GM13977 (cell line): ENCODE data around the gene KLHL26.
A peak's percentile ranks its signal among the peaks of the same experiment; 100 is the strongest.

Source experiments
- DNase-seq: peaks from one replicate; pipeline ENCODE4 v3.0.0; 2012; ENCODE audit warnings: low spot score
- in situ Hi-C: fragments of 300-500 bp; cut with MboI; formaldehyde crosslinking; loops from one replicate; pipeline ENCODE4 v1.12.0; 2022; ENCODE audit warnings: low sequenced_read_pairs, low pct_unique_long_range_greater_than_20kb, mixed read lengths, inconsistent platforms; ENCODE audit not compliant: unreplicated experiment
- TF ChIP-seq, protein P1 (sequence below): IDR thresholded peaks from 2 replicates; pipeline ENCODE4 v1.5.1; 2012; ENCODE audit warnings: mild to moderate bottlenecking, control low read depth; ENCODE audit not compliant: insufficient read depth; ENCODE audit errors: extremely low read depth, missing control alignments

Gene KLHL26

DNA sequence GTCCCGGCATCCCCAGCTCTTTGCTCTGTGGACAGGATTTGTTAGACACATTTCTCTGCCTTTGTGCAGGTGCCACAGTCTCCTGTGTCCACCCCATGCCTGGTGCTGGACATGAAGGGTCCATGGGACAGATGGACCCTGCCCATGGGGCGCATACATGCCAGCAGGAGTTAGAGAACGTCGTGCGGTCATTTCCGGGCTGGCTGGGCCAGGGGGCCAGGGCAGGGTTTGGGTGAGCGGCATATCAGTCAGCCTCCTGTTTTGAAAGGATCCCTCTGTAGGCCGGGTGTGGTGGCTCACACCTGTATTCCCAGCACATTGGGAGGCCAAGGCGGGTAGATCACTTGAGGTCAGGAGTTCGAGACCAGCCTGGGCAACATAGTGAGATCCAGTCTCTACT lies 11.0 kb downstream of the KLHL26 start:
- in situ Hi-C loops = no loop called here
- no peak for DNase-seq
- TF ChIP-seq, protein P1, sequence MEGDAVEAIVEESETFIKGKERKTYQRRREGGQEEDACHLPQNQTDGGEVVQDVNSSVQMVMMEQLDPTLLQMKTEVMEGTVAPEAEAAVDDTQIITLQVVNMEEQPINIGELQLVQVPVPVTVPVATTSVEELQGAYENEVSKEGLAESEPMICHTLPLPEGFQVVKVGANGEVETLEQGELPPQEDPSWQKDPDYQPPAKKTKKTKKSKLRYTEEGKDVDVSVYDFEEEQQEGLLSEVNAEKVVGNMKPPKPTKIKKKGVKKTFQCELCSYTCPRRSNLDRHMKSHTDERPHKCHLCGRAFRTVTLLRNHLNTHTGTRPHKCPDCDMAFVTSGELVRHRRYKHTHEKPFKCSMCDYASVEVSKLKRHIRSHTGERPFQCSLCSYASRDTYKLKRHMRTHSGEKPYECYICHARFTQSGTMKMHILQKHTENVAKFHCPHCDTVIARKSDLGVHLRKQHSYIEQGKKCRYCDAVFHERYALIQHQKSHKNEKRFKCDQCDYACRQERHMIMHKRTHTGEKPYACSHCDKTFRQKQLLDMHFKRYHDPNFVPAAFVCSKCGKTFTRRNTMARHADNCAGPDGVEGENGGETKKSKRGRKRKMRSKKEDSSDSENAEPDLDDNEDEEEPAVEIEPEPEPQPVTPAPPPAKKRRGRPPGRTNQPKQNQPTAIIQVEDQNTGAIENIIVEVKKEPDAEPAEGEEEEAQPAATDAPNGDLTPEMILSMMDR = no peak

DNA sequence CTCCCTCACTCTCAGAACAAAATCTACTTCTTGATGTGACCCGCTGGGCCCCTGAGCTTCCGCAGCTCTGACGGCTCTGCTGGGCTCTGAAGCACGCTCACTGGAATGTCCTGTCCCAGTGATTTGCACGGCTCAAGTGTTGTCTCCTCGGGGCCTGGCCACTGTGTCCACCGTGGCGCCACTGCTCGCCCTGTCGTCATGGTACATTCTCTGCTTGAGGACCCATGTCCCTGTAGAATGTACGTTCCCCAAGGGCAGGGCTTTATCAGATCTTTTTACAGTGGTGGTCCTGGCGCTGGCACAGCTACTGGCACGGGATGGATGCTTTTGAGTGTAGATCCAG lies 12.1 kb downstream of the KLHL26 start:
- TF ChIP-seq, protein P1 = no peak
- in situ Hi-C loops = no loop called here
- DNase-seq = no peak

DNA sequence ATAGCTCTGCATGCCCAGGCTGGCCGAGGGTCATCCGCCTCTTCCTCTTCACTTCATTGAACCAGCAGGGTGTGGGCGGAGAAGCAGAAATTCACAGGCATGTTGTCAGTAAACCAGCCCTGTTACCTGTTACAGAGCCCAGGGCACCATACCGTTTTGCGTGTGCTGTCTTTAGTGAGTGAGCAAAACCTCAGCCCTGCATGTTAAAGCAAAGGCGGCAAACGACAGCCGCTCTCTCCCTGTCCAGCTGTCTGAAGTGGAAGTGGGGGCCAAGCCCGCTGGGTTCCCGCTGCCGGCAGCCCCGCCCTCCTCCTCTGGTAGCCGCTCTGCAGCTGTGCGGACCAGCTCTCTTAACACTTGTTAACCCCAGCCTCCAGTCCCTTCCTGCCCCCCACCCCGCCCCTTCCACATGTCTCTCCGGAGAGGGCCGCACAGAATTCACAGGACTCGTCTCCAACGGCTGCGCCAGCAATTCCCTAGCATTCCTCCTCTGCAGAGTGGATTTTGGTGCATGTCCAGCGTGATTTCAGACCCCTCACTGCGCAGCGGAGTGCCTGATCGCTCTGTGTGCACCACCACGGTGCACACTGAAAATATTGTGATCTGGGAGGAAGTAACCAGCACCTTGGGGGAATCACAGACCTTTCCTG lies 12.7 kb downstream of the KLHL26 start:
- TF ChIP-seq, protein P1 = no peak
- DNase-seq = peak; percentile 57
- in situ Hi-C loops = no loop called here

DNA sequence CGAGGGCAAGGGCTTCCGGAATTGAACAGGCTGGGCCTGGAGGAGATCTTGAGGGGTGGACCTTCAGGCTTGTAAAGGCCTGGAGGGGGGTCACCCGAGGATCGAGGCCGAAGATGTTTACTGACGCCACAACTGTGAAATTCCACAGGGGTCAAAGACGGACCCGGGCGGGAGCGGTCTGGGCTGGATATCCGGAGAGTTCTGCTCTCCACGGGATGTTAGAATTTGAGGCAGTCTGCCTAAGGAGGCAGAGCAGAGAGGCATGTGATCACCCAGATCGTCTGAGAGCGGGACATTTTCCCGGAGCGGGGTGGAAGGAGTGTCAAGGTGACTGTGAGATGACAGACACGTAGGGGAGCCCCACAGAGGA lies 13.2 kb downstream of the KLHL26 start:
- TF ChIP-seq, protein P1 = no peak
- in situ Hi-C loops = no loop called here
- no peak for DNase-seq

DNA sequence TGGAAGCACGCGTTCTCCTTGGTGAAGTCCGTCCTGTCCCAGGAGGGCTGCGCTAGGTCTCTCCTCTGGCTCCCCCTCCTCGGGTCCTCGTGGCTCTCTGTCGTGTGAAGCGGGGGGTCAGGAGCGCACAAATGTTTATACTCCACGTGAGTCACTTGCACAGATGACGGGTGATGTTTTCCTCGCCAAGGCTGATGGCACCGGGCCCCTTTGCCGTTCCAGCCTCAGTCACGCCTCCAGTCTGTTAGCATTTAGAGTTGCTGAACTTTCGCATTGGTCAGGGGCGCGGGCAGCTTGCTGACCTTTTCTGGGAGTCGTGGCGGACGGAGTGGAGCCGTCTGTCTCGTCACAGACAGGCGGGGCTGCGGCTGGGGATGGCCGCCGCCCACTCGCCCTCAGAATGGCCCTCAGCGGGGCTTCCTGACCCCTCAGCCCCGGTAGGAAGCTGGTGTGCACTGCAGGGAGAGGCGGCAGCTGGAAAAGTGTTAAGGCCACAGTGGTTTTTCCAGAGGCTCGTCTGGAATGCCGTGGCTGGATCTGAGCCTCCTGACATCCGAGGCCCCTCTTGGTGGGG lies 13.7 kb downstream of the KLHL26 start:
- DNase-seq = no peak
- TF ChIP-seq, protein P1 = no peak
- in situ Hi-C loops = no loop called here

DNA sequence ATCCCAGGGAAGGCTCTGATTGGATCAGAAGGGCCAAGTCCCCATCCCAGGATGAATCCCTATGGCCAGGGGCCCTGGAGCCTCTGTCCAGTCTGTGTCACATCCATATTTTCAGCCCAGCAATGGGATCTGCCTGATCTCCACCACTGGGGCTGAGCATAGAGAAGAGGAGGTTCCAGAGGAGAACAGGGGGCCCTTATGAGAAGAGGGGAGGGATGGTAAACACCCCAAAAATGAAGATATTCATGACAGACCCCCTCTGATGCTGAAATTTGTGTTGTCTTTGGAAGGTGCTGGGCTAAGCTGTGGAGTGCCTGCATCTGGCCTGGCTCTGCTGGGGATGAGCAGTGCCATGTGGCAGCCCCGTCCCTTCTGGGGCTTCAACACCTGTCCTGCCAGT lies 14.5 kb downstream of the KLHL26 start:
- in situ Hi-C loops = no loop called here
- no peak for DNase-seq
- TF ChIP-seq, protein P1 = no peak

DNA sequence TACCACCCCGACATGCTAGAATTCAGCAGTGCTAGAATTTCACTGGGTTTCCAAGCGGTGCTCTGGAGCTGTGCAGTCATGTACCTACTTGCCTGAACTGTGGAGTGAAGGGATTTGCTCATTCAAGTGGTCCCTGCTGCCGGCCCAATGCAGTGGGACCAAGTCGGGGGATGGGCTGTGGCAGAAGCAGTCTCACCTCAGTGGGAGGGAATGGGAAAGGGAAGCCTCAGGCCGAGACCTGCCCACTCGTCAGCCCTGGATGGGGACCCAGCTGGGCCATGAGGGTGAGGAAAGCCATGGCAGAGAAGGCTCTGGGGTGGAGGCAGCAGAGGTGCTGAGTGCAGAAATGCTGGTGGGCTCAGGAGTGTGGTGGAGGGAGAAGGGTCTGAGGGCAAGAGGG lies 14.9 kb downstream of the KLHL26 start:
- DNase-seq = no peak
- TF ChIP-seq, protein P1 = no peak
- in situ Hi-C loops = no loop called here
